ENCODE results near the gene MYH3. TPM values are rescaled to one million over a fixed set of nuclear protein-coding genes. Genes with fewer than 3 reads are reported as not detected.

The MYH3 gene
- total RNA-seq, 1 experiment from 2014 or later = 1.6 TPM

DNA sequence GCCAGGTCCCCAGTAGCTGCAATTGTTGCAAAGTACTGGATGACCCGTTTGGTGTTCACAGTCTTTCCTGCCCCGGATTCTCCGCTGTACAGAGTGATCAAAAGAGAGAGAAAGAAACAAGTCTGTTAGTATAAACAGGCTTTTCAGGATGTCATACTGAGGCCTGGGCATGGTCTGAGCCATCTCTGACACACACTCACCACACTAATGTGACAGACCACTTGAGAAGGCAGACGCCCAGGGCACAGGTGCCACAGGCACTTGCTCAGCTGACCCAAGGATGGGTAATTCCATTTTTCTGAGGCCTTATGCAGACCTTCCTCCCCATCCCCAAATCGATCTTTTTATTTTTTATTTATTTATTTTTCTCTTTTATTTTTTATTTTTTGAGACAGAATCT lies 7.5 kb downstream of the MYH3 start:
- ATAC-seq (no peak), DNase-seq (ENCODE audit: low spot score) (no peak)
- no peak overlapping the region for H3K4me3 Mint-ChIP-seq
- no peaks in the 10 kb centered on the region for H3K36me3 Mint-ChIP-seq
- H3K9me3 Mint-ChIP-seq = no peaks in the 10 kb centered on the region
- H3K4me1 Mint-ChIP-seq = no peaks in the 10 kb centered on the region
- CTCF ChIA-PET = interaction anchor here (1.0 to 1.7 kb wide), 2 partner anchors 21 to 32 kb away, joined by 5 to 7 read pairs; no protein-coding TSS in a partner anchor
- no peaks in the 10 kb centered on the region; the same call in 1 of the 2 replicates for H3K27me3 Mint-ChIP-seq (ENCODE audit: low read depth)
- TF ChIP-seq ZNF263 (CRISPR knock-in tag; IDR thresholded peaks at IDR 0.05; ENCODE audit: low read depth) (no peak), GRHL2 (CRISPR knock-in tag; IDR thresholded peaks at IDR 0.05; ENCODE audit: insufficient replicate concordance, severe bottlenecking) (no peak)
- TF ChIP-seq, protein P1, sequence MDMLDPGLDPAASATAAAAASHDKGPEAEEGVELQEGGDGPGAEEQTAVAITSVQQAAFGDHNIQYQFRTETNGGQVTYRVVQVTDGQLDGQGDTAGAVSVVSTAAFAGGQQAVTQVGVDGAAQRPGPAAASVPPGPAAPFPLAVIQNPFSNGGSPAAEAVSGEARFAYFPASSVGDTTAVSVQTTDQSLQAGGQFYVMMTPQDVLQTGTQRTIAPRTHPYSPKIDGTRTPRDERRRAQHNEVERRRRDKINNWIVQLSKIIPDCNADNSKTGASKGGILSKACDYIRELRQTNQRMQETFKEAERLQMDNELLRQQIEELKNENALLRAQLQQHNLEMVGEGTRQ (CRISPR knock-in tag; IDR thresholded peaks at IDR 0.05) = no peak
- TF ChIP-seq, protein P2, sequence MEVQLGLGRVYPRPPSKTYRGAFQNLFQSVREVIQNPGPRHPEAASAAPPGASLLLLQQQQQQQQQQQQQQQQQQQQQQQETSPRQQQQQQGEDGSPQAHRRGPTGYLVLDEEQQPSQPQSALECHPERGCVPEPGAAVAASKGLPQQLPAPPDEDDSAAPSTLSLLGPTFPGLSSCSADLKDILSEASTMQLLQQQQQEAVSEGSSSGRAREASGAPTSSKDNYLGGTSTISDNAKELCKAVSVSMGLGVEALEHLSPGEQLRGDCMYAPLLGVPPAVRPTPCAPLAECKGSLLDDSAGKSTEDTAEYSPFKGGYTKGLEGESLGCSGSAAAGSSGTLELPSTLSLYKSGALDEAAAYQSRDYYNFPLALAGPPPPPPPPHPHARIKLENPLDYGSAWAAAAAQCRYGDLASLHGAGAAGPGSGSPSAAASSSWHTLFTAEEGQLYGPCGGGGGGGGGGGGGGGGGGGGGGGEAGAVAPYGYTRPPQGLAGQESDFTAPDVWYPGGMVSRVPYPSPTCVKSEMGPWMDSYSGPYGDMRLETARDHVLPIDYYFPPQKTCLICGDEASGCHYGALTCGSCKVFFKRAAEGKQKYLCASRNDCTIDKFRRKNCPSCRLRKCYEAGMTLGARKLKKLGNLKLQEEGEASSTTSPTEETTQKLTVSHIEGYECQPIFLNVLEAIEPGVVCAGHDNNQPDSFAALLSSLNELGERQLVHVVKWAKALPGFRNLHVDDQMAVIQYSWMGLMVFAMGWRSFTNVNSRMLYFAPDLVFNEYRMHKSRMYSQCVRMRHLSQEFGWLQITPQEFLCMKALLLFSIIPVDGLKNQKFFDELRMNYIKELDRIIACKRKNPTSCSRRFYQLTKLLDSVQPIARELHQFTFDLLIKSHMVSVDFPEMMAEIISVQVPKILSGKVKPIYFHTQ (CRISPR knock-in tag; IDR thresholded peaks at IDR 0.05) = no peak
- TF ChIP-seq, protein P3, sequence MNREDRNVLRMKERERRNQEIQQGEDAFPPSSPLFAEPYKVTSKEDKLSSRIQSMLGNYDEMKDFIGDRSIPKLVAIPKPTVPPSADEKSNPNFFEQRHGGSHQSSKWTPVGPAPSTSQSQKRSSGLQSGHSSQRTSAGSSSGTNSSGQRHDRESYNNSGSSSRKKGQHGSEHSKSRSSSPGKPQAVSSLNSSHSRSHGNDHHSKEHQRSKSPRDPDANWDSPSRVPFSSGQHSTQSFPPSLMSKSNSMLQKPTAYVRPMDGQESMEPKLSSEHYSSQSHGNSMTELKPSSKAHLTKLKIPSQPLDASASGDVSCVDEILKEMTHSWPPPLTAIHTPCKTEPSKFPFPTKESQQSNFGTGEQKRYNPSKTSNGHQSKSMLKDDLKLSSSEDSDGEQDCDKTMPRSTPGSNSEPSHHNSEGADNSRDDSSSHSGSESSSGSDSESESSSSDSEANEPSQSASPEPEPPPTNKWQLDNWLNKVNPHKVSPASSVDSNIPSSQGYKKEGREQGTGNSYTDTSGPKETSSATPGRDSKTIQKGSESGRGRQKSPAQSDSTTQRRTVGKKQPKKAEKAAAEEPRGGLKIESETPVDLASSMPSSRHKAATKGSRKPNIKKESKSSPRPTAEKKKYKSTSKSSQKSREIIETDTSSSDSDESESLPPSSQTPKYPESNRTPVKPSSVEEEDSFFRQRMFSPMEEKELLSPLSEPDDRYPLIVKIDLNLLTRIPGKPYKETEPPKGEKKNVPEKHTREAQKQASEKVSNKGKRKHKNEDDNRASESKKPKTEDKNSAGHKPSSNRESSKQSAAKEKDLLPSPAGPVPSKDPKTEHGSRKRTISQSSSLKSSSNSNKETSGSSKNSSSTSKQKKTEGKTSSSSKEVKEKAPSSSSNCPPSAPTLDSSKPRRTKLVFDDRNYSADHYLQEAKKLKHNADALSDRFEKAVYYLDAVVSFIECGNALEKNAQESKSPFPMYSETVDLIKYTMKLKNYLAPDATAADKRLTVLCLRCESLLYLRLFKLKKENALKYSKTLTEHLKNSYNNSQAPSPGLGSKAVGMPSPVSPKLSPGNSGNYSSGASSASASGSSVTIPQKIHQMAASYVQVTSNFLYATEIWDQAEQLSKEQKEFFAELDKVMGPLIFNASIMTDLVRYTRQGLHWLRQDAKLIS (CRISPR knock-in tag; IDR thresholded peaks at IDR 0.05; ENCODE audit: borderline replicate concordance) = no peak
- TF ChIP-seq, protein P4, sequence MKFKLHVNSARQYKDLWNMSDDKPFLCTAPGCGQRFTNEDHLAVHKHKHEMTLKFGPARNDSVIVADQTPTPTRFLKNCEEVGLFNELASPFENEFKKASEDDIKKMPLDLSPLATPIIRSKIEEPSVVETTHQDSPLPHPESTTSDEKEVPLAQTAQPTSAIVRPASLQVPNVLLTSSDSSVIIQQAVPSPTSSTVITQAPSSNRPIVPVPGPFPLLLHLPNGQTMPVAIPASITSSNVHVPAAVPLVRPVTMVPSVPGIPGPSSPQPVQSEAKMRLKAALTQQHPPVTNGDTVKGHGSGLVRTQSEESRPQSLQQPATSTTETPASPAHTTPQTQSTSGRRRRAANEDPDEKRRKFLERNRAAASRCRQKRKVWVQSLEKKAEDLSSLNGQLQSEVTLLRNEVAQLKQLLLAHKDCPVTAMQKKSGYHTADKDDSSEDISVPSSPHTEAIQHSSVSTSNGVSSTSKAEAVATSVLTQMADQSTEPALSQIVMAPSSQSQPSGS (CRISPR knock-in tag; IDR thresholded peaks at IDR 0.05; ENCODE audit: borderline replicate concordance, low read depth) = no peak
- TF ChIP-seq, protein P5, sequence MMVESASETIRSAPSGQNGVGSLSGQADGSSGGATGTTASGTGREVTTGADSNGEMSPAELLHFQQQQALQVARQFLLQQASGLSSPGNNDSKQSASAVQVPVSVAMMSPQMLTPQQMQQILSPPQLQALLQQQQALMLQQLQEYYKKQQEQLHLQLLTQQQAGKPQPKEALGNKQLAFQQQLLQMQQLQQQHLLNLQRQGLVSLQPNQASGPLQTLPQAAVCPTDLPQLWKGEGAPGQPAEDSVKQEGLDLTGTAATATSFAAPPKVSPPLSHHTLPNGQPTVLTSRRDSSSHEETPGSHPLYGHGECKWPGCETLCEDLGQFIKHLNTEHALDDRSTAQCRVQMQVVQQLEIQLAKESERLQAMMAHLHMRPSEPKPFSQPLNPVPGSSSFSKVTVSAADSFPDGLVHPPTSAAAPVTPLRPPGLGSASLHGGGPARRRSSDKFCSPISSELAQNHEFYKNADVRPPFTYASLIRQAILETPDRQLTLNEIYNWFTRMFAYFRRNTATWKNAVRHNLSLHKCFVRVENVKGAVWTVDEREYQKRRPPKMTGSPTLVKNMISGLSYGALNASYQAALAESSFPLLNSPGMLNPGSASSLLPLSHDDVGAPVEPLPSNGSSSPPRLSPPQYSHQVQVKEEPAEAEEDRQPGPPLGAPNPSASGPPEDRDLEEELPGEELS (CRISPR knock-in tag; IDR thresholded peaks at IDR 0.05) = no peak
- POLR2A ChIA-PET = no interaction called here
- no peak overlapping the region for H3K27ac Mint-ChIP-seq

DNA sequence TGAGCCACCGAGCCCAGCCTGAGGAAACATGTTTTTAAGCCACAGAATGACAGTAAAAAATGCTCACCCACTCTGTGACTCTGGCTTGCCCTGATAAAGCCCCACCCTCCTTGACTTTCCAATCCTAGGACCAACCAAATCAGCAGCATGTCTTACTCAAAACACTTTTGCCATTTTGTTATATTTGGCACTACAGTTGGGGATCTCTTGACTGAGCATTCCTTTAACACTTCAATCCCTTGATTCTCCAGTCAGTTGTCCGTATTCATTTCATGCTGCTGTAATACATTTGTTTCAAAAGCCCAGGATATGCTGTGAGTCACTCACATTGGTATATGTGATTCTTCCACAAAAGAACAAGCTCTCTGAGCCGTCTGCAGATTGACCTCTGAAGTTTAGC lies 8.2 kb downstream of the MYH3 start:
- no peaks in the 10 kb centered on the region for H3K9me3 Mint-ChIP-seq
- H3K4me3 Mint-ChIP-seq = no peak overlapping the region
- no peaks in the 10 kb centered on the region for H3K36me3 Mint-ChIP-seq
- ATAC-seq (no peak), DNase-seq (ENCODE audit: low spot score) (no peak)
- POLR2A ChIA-PET = no interaction called here
- no peaks in the 10 kb centered on the region for H3K4me1 Mint-ChIP-seq
- no peaks in the 10 kb centered on the region; the same call in 1 of the 2 replicates for H3K27me3 Mint-ChIP-seq (ENCODE audit: low read depth)
- CTCF ChIA-PET = no interaction called here
- no peak overlapping the region for H3K27ac Mint-ChIP-seq
- TF ChIP-seq FOXJ3 (CRISPR knock-in tag; IDR thresholded peaks at IDR 0.05; ENCODE audit: borderline replicate concordance) = no peak
- TF ChIP-seq, protein P6, sequence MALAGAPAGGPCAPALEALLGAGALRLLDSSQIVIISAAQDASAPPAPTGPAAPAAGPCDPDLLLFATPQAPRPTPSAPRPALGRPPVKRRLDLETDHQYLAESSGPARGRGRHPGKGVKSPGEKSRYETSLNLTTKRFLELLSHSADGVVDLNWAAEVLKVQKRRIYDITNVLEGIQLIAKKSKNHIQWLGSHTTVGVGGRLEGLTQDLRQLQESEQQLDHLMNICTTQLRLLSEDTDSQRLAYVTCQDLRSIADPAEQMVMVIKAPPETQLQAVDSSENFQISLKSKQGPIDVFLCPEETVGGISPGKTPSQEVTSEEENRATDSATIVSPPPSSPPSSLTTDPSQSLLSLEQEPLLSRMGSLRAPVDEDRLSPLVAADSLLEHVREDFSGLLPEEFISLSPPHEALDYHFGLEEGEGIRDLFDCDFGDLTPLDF (CRISPR knock-in tag; IDR thresholded peaks at IDR 0.05) = no peak
- TF ChIP-seq CREM (CRISPR knock-in tag; IDR thresholded peaks at IDR 0.05) = no peak
- TF ChIP-seq NR3C1 (CRISPR knock-in tag; conservative IDR thresholded peaks at IDR 0.05; ENCODE audit: low read depth) = no peak
- TF ChIP-seq FOXK1 (CRISPR knock-in tag; IDR thresholded peaks at IDR 0.05) = no peak
- TF ChIP-seq, protein P7, sequence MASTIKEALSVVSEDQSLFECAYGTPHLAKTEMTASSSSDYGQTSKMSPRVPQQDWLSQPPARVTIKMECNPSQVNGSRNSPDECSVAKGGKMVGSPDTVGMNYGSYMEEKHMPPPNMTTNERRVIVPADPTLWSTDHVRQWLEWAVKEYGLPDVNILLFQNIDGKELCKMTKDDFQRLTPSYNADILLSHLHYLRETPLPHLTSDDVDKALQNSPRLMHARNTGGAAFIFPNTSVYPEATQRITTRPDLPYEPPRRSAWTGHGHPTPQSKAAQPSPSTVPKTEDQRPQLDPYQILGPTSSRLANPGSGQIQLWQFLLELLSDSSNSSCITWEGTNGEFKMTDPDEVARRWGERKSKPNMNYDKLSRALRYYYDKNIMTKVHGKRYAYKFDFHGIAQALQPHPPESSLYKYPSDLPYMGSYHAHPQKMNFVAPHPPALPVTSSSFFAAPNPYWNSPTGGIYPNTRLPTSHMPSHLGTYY (CRISPR knock-in tag; IDR thresholded peaks at IDR 0.05) = no peak
- TF ChIP-seq MXD4 (CRISPR knock-in tag; IDR thresholded peaks at IDR 0.05; ENCODE audit: borderline replicate concordance) = no peak
- TF ChIP-seq, protein P8, sequence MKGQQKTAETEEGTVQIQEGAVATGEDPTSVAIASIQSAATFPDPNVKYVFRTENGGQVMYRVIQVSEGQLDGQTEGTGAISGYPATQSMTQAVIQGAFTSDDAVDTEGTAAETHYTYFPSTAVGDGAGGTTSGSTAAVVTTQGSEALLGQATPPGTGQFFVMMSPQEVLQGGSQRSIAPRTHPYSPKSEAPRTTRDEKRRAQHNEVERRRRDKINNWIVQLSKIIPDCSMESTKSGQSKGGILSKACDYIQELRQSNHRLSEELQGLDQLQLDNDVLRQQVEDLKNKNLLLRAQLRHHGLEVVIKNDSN (CRISPR knock-in tag; IDR thresholded peaks at IDR 0.05) = no peak
- no peak for TF ChIP-seq ZBTB21 (CRISPR knock-in tag; IDR thresholded peaks at IDR 0.05; ENCODE audit: borderline replicate concordance)
- TF ChIP-seq FOXP1 (CRISPR knock-in tag; IDR thresholded peaks at IDR 0.05; ENCODE audit: borderline replicate concordance) = no peak
- TF ChIP-seq, protein P9, sequence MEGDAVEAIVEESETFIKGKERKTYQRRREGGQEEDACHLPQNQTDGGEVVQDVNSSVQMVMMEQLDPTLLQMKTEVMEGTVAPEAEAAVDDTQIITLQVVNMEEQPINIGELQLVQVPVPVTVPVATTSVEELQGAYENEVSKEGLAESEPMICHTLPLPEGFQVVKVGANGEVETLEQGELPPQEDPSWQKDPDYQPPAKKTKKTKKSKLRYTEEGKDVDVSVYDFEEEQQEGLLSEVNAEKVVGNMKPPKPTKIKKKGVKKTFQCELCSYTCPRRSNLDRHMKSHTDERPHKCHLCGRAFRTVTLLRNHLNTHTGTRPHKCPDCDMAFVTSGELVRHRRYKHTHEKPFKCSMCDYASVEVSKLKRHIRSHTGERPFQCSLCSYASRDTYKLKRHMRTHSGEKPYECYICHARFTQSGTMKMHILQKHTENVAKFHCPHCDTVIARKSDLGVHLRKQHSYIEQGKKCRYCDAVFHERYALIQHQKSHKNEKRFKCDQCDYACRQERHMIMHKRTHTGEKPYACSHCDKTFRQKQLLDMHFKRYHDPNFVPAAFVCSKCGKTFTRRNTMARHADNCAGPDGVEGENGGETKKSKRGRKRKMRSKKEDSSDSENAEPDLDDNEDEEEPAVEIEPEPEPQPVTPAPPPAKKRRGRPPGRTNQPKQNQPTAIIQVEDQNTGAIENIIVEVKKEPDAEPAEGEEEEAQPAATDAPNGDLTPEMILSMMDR (IDR thresholded peaks at IDR 0.05) = no peak

All from WTC11 (cell line).